ENCODE results near the gene FSTL4.

DNA sequence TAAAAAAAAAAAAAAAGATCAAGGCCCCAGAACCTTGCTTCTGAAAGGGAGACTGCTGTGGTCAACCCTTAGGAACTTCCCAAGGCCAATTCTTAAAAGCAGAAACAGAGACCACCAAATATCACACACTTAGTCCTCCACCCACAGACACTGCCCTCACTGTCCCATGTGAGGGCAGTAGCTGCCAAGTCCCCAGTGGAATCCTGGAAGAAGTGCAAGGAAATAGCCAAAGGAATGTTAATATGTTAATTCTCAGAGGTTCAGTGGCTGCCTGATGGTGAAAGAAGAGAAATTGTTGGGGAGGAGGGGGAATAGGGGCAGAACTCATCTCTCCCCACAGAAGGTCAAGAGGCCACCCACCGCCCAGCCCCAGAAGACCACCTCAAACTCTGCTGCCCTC, 23.1 kb downstream of the FSTL4 start:
- TF ChIP-seq NRF1 (IDR thresholded peaks at IDR 0.05; ENCODE audit: low read depth, low read length) (no peak), EP300 (IDR thresholded peaks at IDR 0.05; ENCODE audit: borderline replicate concordance in 1 of 2, low read depth in 1 of 2, low read length in 1 of 2) (no peak), RFX5 (IDR thresholded peaks at IDR 0.05; ENCODE audit: low read length) (no peak), MXI1 (IDR thresholded peaks at IDR 0.05; ENCODE audit: low read depth, low read length) (no peak), EZH2phosphoT487 (IDR thresholded peaks at IDR 0.05; ENCODE audit: borderline replicate concordance, low read depth) (no peak), YY1 (IDR thresholded peaks at IDR 0.05; ENCODE audit: low read depth) (no peak), POLR2AphosphoS5 (IDR thresholded peaks at IDR 0.05; ENCODE audit: low read depth, low read length) (no peak), RXRA (IDR thresholded peaks at IDR 0.05; ENCODE audit: borderline replicate concordance, low read depth) (no peak)
- TF ChIP-seq, protein P1, sequence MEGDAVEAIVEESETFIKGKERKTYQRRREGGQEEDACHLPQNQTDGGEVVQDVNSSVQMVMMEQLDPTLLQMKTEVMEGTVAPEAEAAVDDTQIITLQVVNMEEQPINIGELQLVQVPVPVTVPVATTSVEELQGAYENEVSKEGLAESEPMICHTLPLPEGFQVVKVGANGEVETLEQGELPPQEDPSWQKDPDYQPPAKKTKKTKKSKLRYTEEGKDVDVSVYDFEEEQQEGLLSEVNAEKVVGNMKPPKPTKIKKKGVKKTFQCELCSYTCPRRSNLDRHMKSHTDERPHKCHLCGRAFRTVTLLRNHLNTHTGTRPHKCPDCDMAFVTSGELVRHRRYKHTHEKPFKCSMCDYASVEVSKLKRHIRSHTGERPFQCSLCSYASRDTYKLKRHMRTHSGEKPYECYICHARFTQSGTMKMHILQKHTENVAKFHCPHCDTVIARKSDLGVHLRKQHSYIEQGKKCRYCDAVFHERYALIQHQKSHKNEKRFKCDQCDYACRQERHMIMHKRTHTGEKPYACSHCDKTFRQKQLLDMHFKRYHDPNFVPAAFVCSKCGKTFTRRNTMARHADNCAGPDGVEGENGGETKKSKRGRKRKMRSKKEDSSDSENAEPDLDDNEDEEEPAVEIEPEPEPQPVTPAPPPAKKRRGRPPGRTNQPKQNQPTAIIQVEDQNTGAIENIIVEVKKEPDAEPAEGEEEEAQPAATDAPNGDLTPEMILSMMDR (IDR thresholded peaks at IDR 0.05) = no peak
- TF ChIP-seq, protein P2, sequence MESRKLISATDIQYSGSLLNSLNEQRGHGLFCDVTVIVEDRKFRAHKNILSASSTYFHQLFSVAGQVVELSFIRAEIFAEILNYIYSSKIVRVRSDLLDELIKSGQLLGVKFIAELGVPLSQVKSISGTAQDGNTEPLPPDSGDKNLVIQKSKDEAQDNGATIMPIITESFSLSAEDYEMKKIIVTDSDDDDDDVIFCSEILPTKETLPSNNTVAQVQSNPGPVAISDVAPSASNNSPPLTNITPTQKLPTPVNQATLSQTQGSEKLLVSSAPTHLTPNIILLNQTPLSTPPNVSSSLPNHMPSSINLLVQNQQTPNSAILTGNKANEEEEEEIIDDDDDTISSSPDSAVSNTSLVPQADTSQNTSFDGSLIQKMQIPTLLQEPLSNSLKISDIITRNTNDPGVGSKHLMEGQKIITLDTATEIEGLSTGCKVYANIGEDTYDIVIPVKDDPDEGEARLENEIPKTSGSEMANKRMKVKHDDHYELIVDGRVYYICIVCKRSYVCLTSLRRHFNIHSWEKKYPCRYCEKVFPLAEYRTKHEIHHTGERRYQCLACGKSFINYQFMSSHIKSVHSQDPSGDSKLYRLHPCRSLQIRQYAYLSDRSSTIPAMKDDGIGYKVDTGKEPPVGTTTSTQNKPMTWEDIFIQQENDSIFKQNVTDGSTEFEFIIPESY (IDR thresholded peaks at IDR 0.05; ENCODE audit: borderline replicate concordance, low read depth) = no peak
- TF ChIP-seq, protein P3, sequence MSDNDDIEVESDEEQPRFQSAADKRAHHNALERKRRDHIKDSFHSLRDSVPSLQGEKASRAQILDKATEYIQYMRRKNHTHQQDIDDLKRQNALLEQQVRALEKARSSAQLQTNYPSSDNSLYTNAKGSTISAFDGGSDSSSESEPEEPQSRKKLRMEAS (IDR thresholded peaks at IDR 0.05; ENCODE audit: low read depth) = no peak
- TF ChIP-seq, protein P4, sequence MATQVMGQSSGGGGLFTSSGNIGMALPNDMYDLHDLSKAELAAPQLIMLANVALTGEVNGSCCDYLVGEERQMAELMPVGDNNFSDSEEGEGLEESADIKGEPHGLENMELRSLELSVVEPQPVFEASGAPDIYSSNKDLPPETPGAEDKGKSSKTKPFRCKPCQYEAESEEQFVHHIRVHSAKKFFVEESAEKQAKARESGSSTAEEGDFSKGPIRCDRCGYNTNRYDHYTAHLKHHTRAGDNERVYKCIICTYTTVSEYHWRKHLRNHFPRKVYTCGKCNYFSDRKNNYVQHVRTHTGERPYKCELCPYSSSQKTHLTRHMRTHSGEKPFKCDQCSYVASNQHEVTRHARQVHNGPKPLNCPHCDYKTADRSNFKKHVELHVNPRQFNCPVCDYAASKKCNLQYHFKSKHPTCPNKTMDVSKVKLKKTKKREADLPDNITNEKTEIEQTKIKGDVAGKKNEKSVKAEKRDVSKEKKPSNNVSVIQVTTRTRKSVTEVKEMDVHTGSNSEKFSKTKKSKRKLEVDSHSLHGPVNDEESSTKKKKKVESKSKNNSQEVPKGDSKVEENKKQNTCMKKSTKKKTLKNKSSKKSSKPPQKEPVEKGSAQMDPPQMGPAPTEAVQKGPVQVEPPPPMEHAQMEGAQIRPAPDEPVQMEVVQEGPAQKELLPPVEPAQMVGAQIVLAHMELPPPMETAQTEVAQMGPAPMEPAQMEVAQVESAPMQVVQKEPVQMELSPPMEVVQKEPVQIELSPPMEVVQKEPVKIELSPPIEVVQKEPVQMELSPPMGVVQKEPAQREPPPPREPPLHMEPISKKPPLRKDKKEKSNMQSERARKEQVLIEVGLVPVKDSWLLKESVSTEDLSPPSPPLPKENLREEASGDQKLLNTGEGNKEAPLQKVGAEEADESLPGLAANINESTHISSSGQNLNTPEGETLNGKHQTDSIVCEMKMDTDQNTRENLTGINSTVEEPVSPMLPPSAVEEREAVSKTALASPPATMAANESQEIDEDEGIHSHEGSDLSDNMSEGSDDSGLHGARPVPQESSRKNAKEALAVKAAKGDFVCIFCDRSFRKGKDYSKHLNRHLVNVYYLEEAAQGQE (IDR thresholded peaks at IDR 0.05; ENCODE audit: low read depth, low read length) = no peak
- TF ChIP-seq, protein P5, sequence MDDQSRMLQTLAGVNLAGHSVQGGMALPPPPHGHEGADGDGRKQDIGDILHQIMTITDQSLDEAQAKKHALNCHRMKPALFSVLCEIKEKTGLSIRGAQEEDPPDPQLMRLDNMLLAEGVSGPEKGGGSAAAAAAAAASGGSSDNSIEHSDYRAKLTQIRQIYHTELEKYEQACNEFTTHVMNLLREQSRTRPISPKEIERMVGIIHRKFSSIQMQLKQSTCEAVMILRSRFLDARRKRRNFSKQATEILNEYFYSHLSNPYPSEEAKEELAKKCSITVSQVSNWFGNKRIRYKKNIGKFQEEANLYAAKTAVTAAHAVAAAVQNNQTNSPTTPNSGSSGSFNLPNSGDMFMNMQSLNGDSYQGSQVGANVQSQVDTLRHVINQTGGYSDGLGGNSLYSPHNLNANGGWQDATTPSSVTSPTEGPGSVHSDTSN (IDR thresholded peaks at IDR 0.05) = no peak

Measured in SK-N-SH (cell line).